ENCODE data around the gene ANKFY1.

DNA sequence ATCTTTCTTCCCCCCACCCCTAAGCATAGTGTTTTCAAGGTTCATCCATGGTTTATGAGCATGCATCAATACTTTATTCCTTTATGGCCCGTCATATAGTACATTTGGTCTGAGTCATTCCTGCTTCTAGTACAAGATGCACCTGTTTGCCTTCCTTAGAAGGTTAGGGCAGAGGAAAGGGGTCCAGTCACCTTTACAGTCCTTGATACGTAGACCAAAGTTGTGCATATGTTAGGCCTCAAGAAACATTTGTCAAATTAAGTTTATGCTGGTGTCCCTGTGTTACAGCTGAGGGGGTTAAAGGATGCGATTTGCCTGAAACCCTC is 119.4 kb downstream of the ANKFY1 start:
- TF ChIP-seq, protein P1, sequence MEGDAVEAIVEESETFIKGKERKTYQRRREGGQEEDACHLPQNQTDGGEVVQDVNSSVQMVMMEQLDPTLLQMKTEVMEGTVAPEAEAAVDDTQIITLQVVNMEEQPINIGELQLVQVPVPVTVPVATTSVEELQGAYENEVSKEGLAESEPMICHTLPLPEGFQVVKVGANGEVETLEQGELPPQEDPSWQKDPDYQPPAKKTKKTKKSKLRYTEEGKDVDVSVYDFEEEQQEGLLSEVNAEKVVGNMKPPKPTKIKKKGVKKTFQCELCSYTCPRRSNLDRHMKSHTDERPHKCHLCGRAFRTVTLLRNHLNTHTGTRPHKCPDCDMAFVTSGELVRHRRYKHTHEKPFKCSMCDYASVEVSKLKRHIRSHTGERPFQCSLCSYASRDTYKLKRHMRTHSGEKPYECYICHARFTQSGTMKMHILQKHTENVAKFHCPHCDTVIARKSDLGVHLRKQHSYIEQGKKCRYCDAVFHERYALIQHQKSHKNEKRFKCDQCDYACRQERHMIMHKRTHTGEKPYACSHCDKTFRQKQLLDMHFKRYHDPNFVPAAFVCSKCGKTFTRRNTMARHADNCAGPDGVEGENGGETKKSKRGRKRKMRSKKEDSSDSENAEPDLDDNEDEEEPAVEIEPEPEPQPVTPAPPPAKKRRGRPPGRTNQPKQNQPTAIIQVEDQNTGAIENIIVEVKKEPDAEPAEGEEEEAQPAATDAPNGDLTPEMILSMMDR (IDR thresholded peaks at IDR 0.05), result no peak
- no peak for TF ChIP-seq ZFX (IDR thresholded peaks at IDR 0.05; ENCODE audit: borderline replicate concordance)

Measured in 22Rv1 (cell line).